ENCODE results near the gene A3GALT2.

DNA sequence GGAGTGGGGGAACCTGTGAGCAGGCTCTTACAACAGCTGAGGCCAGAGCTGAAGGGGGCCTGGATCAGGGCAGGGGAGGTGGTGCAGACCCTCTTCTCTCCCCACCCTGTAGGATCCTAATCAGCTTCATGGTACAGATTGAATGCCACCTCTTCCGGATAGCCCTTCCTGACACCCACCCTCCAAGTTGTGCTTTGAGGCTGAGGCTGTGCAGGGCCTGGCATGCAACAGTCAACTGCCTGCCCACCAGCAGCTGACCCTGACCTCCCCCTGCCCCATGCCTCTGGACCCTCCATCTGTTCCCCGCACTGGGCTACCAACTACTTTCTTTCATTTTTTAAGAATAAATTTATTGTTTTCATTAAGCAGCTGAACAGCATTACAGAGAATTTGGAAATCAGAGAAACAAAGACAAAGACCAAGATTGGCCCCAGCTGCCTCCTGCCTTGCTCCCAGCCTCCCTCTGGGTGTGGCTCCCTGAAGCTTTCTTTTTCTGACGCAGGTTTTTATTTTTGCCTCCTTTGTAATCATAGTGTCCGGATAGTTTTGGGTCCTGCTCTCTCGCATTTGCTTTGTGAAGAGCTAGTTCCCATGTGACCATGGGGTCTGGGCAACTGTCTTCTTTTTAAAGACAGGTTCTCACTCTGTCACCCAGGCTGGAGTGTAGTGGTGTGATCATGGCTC lies 51.8 kb downstream of the A3GALT2 start:
- TF ChIP-seq, protein P1, sequence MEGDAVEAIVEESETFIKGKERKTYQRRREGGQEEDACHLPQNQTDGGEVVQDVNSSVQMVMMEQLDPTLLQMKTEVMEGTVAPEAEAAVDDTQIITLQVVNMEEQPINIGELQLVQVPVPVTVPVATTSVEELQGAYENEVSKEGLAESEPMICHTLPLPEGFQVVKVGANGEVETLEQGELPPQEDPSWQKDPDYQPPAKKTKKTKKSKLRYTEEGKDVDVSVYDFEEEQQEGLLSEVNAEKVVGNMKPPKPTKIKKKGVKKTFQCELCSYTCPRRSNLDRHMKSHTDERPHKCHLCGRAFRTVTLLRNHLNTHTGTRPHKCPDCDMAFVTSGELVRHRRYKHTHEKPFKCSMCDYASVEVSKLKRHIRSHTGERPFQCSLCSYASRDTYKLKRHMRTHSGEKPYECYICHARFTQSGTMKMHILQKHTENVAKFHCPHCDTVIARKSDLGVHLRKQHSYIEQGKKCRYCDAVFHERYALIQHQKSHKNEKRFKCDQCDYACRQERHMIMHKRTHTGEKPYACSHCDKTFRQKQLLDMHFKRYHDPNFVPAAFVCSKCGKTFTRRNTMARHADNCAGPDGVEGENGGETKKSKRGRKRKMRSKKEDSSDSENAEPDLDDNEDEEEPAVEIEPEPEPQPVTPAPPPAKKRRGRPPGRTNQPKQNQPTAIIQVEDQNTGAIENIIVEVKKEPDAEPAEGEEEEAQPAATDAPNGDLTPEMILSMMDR (IDR thresholded peaks at IDR 0.05; ENCODE audit: low read length), result no peak
- TF ChIP-seq EZH2 (IDR thresholded peaks at IDR 0.05; ENCODE audit: borderline replicate concordance, low read length), result no peak

Data from OCI-LY1 (cell line).